Stimulated activated CD8-positive, alpha-beta memory T cell treated with anti-CD3 and anti-CD28 coated beads, Interleukin-15, amount 100 ng/mL, for 48 hours (primary cell): ENCODE data around the gene TNFRSF18.

ENCODE experiments used
- DNase-seq, 2 donors: peaks; one replicate each; pipeline ENCODE4 v3.0.0-alpha.2; 2020; ENCODE audit warnings: low read depth in 2 of 2

TNFRSF18 gene

GRCh38 chr1:1166642-1167397, 39.6 kb downstream of the TNFRSF18 start:
- no peak for DNase-seq

DNA sequence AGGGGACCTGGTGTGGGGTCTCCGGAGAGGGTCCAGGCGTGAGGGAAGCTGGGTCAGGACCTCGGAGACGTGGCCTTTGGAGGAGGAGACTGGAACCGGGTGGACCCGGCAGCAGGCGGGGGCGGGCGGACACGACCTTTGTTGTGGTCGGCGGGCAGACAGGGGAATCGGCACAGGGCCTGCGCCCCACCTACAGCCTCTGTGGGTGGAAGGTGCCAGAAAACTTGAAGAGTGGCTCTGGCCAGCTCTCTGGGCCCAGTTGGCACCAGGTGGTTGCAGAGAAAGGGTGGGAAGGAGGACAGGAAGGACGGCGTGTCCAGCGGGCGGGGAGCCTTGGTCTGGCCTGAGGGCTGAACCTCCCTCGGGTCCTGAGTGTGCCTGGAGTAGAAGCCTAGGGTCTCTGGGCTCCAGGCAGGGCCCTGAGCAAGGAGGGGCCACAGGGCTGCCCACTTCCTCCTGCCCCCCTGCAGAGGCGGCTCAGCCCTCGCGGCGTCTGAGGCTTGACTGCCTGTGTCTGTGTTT, 40.4 kb downstream of the TNFRSF18 start:
- no peak for DNase-seq

DNA sequence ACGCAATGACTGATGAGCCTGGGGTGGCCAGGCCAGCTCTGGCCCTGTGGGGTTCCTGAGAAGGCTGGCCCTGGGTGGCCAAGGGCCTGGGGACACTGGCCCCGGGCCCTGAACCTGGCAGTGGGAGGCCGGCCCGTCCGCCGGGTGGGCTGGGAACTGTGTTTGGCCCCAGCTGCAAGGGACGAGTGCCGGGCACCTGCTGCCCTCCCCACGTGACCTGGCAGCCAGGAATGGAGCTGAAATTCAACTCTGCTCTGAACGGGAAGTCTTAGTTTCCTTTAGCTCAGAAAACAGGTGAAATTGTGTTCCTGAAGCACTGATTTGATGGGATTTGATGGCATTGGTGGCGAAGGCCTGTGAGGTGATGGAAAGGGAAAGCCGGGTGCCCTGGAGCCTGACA, 40.9 kb downstream of the TNFRSF18 start:
- no peak for DNase-seq

DNA sequence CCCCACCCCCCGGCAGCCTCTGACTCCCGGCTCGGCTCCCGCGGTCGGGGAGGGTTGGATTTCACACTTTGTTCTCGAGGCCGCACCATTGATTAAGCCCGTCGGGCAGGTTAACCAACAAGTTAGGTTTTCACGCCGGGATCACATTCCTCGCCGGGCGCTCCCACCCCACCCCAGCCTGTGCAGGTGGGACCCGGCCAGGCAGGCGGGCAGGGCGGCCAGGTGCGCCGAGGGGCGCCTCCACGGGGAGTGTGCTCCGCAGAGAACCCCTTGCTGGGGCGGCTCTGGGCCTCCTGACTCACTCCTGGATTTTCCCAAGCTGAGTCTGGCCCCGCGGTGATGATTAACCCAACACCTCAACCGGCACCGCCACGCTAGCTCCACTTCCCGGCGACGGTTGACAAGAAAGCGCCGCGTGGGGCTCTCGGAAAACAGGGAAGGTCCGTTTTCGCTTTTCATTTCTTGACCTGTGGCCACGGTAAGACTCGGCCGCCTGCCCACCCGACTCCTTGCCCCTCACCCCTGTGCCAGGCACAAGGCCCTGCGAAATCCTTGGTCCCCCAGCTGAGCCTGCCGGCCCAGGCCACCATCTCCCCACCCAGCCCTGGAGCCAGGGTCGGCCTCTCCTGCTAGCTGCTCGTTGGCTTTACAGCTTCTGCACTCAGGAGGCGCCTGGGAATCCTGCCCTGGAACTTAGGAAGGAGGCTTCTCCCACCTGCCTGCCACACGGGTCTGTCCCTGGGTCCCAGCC, 41.5 kb downstream of the TNFRSF18 start:
- no peak for DNase-seq

DNA sequence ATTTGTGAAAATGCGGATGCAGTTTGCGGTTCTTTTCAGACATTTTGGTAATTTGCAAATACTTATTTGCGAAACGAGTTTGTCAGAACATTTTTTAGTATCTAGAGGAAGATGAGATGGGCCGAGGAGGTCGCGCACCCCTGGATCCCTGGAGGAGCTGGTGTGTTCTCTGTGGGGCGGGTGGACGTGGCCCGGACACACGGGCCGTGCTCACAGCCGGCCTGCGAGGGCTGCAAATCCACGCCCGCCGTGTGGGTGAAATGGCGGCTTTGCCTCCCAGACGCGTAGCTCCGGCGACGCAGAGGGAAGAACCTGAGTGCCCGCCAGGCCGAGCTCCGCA, 42.1 kb downstream of the TNFRSF18 start:
- no peak for DNase-seq

DNA sequence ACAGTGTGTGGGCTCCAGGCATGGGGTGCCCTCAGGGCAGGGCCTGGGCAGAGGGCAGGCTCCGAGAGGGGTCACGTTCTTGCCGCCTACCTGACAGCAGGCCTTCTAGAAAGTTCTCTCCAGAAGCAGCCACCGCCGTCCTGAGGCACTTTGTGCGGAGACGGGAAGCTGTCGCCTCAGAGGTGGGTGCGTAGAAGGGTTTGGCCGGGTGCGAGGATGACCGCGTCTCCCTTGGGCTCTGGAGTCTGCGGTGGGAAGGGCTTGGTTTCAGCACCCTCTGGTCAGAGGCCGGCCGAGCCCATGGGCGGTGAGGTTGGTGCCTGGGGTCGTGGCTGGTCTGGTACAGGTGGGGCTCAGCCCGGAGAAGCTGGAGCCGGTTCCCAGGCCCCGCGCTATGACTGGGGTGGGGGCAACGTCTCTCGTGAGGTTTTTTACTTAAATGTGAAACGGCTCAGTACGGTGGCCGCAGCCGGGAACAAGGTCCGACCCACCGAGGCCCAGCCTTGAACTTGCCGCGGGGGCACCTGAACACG, 42.8 kb downstream of the TNFRSF18 start:
- no peak for DNase-seq

DNA sequence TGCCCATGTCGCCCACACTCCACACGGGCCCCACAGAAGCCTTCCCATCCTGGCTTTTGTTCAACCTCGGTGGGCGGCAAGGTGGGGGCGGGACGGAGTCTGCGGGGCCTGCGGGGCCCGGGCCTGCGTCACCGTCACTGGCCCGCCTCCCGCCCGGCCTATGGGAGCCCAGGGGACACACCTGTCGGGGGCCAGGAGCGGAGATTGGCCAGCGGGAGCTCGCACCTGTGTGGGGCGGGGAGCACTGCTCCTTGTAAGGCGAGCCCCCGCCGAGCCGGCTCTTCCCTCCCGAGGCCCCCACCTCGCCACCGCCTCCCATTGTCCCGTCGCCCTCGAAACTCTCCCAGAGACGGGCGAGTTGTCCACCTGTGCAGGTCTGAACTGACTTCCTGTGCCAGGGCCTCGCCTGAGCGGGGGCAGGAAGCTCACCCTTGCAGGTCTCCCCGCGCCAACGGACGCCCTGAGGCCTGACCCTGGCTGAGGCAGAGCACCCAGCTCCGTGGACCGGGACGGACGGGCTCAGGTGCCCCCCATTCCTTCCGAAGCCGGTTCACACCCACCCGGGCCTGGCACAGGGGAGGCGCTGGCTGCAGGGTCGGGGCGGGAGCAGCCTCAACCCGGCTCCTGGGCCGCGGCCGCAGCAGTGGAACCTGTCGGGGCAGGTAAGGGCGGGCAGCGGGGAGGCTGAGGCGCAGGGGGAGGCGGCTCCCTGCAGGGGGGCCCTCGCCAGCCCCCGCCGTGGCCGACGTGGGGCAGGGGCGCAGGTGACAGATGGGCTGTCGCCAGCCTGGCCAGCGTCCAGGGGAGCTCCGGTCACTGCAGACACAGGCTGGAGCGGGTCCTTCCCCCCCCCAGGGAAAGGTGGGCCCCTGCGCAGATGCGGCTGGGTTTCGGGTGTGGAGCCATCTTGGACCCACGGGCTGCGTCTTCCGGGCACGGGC, 43.5 kb downstream of the TNFRSF18 start:
- no peak for DNase-seq

GRCh38 chr1:1161683-1162079, 44.7 kb downstream of the TNFRSF18 start:
- no peak for DNase-seq

- no peak for DNase-seq
Measured at GRCh38 chr1:1161078-1161682, 45.2 kb downstream of the TNFRSF18 start.

GRCh38 chr1:1160281-1160930, 46.0 kb downstream of the TNFRSF18 start:
- DNase-seq = no peak

DNA sequence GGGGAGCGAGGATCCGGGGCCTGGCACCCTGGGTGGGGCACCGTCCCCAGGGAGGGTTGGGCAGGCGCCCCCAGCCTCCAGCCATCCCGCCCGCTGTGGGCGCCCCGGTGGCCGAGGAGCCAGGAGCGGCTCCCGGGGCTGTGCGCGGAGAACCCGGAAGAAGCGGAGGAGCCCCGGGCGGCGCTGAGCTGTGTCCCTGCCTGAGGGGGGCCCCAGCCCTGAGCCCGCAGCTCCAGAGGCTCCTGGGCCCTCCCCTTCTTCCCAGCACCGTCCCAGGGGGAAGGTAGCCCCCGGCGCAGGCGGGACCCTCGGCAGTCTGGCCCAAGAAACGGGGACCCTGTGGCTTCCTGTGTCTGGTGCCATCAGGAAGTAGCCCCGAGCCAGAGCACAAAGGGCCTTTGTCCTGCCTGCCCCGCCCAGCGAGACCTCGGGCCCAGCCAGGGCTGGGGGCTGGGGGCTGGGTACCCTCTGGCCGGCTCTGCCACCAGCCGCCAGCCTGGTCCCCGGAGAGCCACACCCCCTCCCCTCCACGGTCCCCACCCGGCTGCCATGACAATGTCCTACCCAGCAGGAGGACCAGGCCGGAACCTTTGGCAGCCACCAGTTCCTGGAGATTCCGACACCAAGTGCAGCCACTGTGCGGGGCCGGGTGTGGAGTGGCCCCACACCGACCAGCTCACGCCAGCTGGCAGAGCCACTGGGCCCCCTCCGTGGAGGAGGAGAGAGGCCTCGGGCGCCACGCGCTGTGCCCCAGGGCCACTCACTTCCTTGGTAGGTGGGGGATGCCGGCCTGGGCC, 48.3 kb downstream of the TNFRSF18 start:
- no peak for DNase-seq

- DNase-seq = peak; percentile 52 to 54
Measured at GRCh38 chr1:1157426-1157913, 48.9 kb downstream of the TNFRSF18 start.

DNA sequence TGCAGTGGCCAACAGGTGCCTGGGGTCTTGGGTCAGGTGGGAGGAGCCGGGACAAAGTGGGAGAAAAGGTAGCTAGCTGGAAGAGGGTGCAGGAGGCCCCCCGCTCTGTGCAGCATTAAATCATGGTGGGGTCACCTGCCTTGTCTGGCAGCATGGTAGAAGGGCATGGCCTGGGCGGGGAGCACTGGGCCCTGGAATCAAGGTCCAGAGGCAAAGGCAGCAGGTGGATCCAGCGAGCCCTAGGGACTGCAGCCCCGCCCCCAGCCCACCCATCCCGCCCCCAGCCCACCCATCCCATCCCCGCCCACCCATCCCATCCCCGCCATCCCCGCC, 49.4 kb downstream of the TNFRSF18 start:
- no peak for DNase-seq

- no peak for DNase-seq
Measured at GRCh38 chr1:1156140-1157032, 50.0 kb downstream of the TNFRSF18 start.

GRCh38 chr1:1155258-1155657, 51.1 kb downstream of the TNFRSF18 start:
- DNase-seq = no peak

DNA sequence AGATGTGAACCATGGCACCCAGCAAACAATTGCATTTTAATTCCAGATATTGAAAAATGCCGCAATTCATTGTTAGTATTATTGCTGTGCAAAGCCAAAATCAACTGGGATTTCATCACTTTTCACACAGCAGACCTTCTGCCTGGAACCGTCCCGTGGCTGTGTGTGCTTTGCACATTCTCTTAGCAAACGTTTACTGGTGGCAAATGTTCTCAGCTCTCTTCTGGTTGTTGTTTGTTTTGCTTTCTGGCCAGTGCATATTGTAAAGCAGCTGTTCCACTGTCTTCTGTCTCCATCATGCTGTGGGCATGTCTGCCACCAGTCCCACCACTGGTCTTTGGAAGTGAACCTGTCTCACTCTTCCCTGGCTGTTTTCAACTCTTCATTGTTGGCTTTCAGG, 52.5 kb downstream of the TNFRSF18 start:
- DNase-seq = no peak
